ENCODE measurements around the gene MEP1A.
"Not testable (repeated sequence)": the region's sequence is repeated elsewhere in the genome, so short reads cannot be mapped to it uniquely, and the experiment has no call there.

The MEP1A gene

DNA sequence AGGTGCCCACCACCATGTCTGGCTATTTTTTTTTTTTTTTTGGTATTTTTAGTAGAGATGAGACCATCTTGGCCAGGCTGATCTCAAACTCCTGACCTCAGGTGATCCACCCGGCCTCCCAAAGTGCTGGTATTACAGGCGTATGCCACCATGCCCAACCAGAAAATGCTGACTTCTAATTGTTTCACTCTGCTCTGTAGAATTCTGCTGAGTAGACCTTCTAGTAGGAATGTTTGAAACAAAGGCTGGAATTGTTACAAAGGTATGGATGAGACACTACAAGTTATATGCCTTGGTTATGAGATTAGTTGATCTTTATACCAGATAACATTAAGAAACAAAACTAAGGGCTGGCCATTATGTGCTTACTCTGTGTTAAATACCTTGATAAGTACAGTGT is 44.8 kb downstream of the MEP1A start:
- no peak for DNase-seq

- not testable (repeated sequence) for DNase-seq
Measured at GRCh38 chr6:46842252-46842846, 49.2 kb downstream of the MEP1A start.

DNA sequence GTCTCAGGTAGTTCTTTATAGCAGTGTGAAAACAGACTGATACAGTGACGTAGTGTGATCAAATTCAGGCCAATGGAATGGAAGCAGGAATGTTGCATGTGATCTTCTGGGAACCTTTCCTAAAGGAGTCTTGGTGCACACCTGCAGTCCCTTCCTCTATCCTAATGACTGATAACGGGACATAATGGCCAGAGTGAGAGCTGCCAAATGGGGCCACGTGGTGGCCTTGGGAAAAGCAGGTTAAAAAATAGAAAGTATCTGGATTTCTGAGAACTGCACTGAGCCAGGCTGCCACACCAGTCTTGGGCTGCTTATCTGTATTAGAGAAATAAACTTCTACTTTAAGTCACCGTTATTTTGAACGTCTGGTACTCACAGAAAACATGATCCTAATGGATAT is 51.9 kb downstream of the MEP1A start:
- no peak for DNase-seq

- DNase-seq = peak; percentile 62
Measured at GRCh38 chr6:46848684-46849360, 55.6 kb downstream of the MEP1A start.

DNA sequence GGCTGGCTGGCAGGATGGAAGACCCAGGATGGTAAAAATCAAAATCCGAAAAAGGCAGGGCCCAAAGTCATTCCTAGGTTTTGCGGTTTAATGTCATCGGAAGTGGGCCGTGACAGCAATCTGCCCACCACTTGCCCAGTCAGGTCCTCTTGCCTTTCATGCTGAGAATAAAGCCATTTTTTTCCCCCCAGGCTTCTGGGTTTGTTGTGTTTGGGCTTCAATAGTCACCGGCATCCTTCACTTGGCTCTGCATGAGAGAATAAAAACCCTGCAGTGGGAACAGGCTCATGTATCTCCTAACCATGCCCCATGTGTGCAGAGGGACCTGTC is 56.1 kb downstream of the MEP1A start:
- no peak for DNase-seq

DNA sequence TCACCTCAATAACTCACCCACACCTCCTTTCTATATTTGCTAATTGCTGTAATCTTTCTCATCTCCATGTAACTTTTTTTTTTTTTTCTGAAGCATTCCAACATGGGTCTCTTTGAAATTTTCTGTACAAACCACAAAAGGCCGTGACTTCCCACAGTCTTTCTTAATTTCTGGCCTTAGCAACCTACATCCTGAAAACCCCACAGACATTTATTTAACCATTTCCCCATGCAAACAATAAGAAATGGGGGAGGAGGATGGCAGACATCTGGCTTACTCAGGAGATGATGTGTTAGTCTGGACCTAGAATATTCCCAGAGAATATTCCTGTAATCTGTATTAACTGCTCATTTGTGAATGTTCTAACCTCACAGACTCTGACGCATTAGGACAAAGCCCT is 57.6 kb downstream of the MEP1A start:
- DNase-seq = no peak

- not testable (repeated sequence) for DNase-seq
Measured at GRCh38 chr6:46851576-46851975, 58.4 kb downstream of the MEP1A start.

GRCh38 chr6:46855966-46856365 is 62.8 kb downstream of the MEP1A start:
- DNase-seq = not testable (repeated sequence)

DNA sequence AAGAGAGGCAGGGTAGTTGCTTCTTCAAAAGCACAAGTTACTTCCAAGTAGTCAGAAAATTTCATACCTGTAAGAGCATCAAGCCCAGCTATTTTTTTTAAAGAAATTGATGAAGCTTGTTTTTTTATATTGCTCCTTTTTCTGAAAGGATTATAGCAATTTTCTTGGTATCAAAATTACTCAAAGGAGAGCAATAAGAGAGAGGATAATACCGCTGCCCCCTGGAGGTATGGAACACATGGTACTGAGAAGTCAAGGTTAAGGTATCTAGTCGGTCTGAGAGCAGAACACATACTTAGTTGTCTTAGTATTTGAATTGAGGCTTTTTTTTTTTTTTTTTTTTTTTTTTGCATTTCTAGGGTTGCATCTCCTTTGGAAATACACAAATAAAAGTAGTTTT is 69.2 kb downstream of the MEP1A start:
- no peak for DNase-seq

- DNase-seq = no peak
Measured at GRCh38 chr6:46863791-46864190, 70.6 kb downstream of the MEP1A start.

- DNase-seq = no peak
Measured at GRCh38 chr6:46865221-46865620, 72.0 kb downstream of the MEP1A start.

DNA sequence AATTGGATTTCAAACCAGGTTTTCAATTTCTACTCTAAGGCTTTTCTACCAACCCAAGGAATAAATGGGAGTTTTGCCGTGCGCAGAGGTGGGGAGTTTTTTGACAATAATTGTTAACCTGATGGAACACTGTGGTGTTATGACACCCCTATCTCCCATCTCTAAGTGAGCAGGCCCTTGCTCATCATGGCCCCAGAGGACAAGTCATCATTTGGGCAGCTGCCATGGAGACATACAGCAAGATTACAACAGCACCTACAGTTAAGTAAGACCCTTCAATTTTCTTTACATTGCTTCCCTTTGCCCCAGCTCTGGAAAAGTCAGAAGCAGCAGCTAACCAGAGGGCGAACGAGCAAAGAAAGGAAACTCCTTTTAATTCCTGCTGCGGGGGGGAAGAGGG is 74.2 kb downstream of the MEP1A start:
- no peak for DNase-seq

DNA sequence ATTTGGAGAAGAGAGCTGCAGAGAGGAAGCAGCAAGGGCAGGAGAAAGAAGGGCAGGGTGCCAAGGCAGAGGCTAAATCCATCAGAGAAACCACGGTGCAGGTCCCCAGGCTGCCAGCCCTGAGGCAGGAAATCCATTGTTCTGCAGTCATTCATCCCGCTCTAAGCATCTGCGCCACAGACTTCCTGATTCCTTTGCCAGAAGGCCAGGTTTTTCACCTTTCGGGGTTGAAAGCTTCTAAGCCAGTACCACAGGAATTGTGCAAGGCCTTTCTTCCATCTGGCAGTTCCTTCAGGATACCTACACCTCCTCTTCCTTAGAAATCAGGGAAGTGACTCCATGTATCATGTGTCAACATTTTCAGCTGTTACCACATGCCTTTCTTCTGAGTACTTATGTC is 82.9 kb downstream of the MEP1A start:
- DNase-seq = peak; percentile 94

DNA sequence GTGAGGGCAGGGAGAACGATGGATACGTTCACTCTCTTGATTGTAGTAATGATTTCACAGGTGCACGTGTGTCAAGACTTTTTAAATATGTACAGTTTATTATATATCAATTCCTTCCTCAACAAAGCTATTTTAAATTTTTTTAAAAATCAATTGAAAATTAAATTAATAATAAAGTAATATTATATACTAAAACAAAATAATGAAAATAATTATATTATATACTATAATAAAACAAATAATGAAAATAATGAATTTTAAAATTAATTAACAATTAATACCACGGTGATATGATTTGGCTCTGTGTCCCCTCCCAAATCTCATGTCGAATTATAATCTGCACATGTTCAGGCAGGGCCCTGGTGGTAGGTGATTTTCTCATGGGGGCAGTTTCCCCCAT is 85.8 kb downstream of the MEP1A start:
- DNase-seq = no peak

DNA sequence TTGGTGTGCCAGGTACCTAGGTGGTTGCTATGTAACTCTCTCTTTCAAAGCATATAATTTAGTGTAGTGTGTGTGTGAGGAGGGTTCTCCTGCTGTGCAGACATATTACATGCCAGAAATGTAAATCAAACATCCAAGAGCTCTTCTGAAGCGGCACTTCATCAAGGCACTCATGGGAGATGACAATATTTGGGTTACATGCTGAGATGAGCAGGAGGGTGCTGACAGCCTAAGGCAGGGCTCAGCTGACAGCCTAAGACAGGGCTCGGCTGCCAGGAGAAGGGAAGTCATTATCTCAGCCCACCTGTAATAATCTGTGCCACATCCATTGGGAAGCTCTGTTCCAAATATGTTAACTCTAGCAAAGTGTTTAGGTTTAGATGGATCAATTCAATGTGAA is 89.5 kb downstream of the MEP1A start:
- peak; percentile 84 for DNase-seq

DNA sequence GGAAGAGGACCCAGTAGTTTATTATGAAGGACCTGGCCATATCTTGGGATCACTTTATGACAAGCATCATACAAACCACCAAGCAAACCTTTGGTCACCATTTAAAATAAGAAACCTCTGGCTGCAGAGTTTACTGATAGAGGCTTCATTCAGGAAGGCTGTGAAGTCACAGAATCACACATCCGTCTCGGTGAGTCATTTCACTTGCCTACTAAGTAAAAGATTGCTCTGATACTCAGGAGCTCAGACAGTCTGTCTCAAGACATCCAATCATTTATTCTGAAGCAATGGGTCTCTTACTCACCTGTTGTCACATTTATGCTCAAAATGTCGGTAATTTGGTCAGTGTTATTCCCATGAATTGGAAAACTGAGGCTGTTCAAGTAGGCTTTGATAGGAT is 94.8 kb downstream of the MEP1A start:
- no peak for DNase-seq

- no peak for DNase-seq
Measured at GRCh38 chr6:46888578-46888977, 95.4 kb downstream of the MEP1A start.
